Nephron (organoid): ENCODE data around the gene ANKRD11.
A peak's percentile ranks its signal among the peaks of the same experiment; 100 is the strongest.

Source experiments
- H3K27ac Mint-ChIP-seq, 3 experiments: 2 replicates each; pipeline ENCODE4 v1.8.0; 2020; ENCODE audit warnings: mixed read lengths in 3 of 3, mild to moderate bottlenecking in 2 of 3, moderate library complexity in 1 of 3
- H3K27me3 Mint-ChIP-seq: 2 replicates; pipeline ENCODE4 v1.8.0; 2021; ENCODE audit warnings: low read depth, mild to moderate bottlenecking, moderate library complexity, mixed read lengths
- H3K36me3 Mint-ChIP-seq: 2 replicates; pipeline ENCODE4 v1.8.0; 2020; ENCODE audit warnings: low read depth, mixed read lengths
- H3K4me1 Mint-ChIP-seq: 2 replicates; pipeline ENCODE4 v1.8.0; 2020; ENCODE audit warnings: mixed read lengths
- H3K4me3 Mint-ChIP-seq, 3 experiments: 2 replicates each; pipeline ENCODE4 v1.8.0; 2020; ENCODE audit warnings: mild to moderate bottlenecking in 3 of 3, mixed read lengths in 3 of 3, moderate library complexity in 2 of 3
- H3K9me3 Mint-ChIP-seq: 2 replicates; pipeline ENCODE4 v1.8.0; 2020; ENCODE audit warnings: mixed read lengths
- TF ChIP-seq, protein P1 (sequence below), 3 experiments: fragments of 200-600 bp; sonication (generic); IDR thresholded peaks; one replicate each; pipeline ENCODE4 v1.5.0; 2021; ENCODE audit warnings: antibody characterized with exemption in 3 of 3; ENCODE audit not compliant: unreplicated experiment in 3 of 3

Gene ANKRD11

GRCh38 chr16:89490439-89491237 is at the start of gene ANKRD11:
Gene ANKRD11 (minus strand): TSS chr16:89490561. CDS start chr16:89317019, 173,542 bp downstream.
- Mint-ChIP-seq H3K4me1 (peaks cover 54% of the 10 kb centered on the region), H3K27ac (peak within 1 kb of the TSS; percentile 93 to 98 (median 97)), H3K9me3 (no peaks in the 10 kb centered on the region), H3K36me3 (no peaks in the 10 kb centered on the region), H3K4me3 (peak within 1 kb of the TSS; percentile 94 to 96 (median 95)), H3K27me3 (no peaks in the 10 kb centered on the region)
- TF ChIP-seq, protein P1, sequence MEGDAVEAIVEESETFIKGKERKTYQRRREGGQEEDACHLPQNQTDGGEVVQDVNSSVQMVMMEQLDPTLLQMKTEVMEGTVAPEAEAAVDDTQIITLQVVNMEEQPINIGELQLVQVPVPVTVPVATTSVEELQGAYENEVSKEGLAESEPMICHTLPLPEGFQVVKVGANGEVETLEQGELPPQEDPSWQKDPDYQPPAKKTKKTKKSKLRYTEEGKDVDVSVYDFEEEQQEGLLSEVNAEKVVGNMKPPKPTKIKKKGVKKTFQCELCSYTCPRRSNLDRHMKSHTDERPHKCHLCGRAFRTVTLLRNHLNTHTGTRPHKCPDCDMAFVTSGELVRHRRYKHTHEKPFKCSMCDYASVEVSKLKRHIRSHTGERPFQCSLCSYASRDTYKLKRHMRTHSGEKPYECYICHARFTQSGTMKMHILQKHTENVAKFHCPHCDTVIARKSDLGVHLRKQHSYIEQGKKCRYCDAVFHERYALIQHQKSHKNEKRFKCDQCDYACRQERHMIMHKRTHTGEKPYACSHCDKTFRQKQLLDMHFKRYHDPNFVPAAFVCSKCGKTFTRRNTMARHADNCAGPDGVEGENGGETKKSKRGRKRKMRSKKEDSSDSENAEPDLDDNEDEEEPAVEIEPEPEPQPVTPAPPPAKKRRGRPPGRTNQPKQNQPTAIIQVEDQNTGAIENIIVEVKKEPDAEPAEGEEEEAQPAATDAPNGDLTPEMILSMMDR (IDR thresholded peaks at IDR 0.05; ENCODE audit: unreplicated experiment in 3 of 3), result no peak

- H3K27ac Mint-ChIP-seq, result no peak overlapping the region
- peaks cover 49% of the 10 kb centered on the region for H3K36me3 Mint-ChIP-seq
- H3K4me1 Mint-ChIP-seq, result peaks cover 5% of the 10 kb centered on the region
- H3K9me3 Mint-ChIP-seq, result no peaks in the 10 kb centered on the region
- H3K27me3 Mint-ChIP-seq, result no peaks in the 10 kb centered on the region
- TF ChIP-seq, protein P1 (IDR thresholded peaks at IDR 0.05; ENCODE audit: unreplicated experiment in 3 of 3), result no peak
- no peak overlapping the region for H3K4me3 Mint-ChIP-seq
Measured at GRCh38 chr16:89538286-89538685, 47.9 kb upstream of the ANKRD11 start.

DNA sequence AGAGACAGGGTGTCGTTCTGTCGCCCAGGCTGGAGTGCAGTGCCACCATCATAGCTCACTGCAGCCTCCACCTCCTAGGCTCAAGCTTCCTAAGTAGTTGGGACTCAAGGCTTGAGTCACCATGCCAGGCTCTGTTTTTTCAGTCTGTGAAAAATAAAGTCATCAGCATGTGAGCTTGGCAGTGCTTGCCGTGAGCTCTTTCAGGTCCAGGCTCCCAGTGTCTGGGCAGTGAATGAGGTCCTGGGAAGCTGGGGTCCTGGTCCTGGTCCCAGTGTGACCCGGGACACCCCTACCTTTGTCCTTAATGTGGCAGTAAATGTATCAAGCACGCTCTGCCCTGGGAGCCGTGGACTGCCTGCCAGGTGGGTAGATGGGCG is 47.2 kb upstream of the ANKRD11 start:
- no peaks in the 10 kb centered on the region for H3K27me3 Mint-ChIP-seq
- H3K4me1 Mint-ChIP-seq, result peaks cover 5% of the 10 kb centered on the region
- H3K27ac Mint-ChIP-seq, result no peak overlapping the region
- TF ChIP-seq, protein P1 (IDR thresholded peaks at IDR 0.05; ENCODE audit: unreplicated experiment in 3 of 3), result no peak
- H3K9me3 Mint-ChIP-seq, result no peaks in the 10 kb centered on the region
- peaks cover 49% of the 10 kb centered on the region for H3K36me3 Mint-ChIP-seq
- H3K4me3 Mint-ChIP-seq, result no peak overlapping the region

- TF ChIP-seq, protein P1 (IDR thresholded peaks at IDR 0.05; ENCODE audit: unreplicated experiment in 3 of 3), result no peak
- no peak overlapping the region for H3K27ac Mint-ChIP-seq
- peaks cover 47% of the 10 kb centered on the region for H3K36me3 Mint-ChIP-seq
- H3K4me1 Mint-ChIP-seq, result peaks cover 5% of the 10 kb centered on the region
- no peaks in the 10 kb centered on the region for H3K27me3 Mint-ChIP-seq
- no peak overlapping the region for H3K4me3 Mint-ChIP-seq
- H3K9me3 Mint-ChIP-seq, result no peaks in the 10 kb centered on the region
Measured at GRCh38 chr16:89536886-89537548, 46.7 kb upstream of the ANKRD11 start.

DNA sequence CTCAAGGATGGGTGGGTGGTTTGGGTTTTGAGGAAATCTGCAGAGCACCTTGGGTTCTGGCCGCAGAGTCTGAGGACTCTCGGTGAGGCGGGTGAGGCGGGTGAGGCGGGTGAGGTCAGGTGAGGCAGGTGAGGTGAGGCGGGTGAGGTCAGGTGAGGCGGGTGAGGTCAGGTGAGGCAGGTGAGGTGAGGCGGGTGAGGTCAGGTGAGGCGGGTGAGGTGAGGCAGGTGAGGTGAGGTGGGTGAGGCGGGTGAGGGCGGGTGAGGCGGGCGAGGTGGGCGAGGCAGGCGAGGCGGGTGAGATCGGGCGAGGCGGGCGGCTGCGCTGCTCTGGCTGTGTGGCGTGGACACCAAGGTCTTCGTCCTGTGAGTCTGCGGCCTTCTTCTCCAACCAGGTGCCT is 46.0 kb upstream of the ANKRD11 start:
- Mint-ChIP-seq H3K27ac (no peak overlapping the region), H3K4me3 (no peak overlapping the region), H3K9me3 (no peaks in the 10 kb centered on the region)

More for the DNA sequence above, 46.0 kb upstream of the ANKRD11 start:
- TF ChIP-seq, protein P1 (IDR thresholded peaks at IDR 0.05; ENCODE audit: unreplicated experiment in 3 of 3), result no peak
- H3K27me3 Mint-ChIP-seq, result no peaks in the 10 kb centered on the region
- H3K36me3 Mint-ChIP-seq, result peaks cover 50% of the 10 kb centered on the region
- peaks cover 5% of the 10 kb centered on the region for H3K4me1 Mint-ChIP-seq
